GM19438 (cell line): Measurements from ENCODE around the gene ENPP4.
"Not testable (repeated sequence)": the region's sequence is repeated elsewhere in the genome, so short reads cannot be mapped to it uniquely, and the experiment has no call there.

ENCODE experiments used
- ATAC-seq: cut with Tn5 transposase; IDR thresholded peaks from one replicate; pipeline ENCODE4 v1.9.1; 2021; ENCODE audit warnings: low read depth; ENCODE audit not compliant: unreplicated experiment

ENPP4 gene, protein sequence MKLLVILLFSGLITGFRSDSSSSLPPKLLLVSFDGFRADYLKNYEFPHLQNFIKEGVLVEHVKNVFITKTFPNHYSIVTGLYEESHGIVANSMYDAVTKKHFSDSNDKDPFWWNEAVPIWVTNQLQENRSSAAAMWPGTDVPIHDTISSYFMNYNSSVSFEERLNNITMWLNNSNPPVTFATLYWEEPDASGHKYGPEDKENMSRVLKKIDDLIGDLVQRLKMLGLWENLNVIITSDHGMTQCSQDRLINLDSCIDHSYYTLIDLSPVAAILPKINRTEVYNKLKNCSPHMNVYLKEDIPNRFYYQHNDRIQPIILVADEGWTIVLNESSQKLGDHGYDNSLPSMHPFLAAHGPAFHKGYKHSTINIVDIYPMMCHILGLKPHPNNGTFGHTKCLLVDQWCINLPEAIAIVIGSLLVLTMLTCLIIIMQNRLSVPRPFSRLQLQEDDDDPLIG

DNA sequence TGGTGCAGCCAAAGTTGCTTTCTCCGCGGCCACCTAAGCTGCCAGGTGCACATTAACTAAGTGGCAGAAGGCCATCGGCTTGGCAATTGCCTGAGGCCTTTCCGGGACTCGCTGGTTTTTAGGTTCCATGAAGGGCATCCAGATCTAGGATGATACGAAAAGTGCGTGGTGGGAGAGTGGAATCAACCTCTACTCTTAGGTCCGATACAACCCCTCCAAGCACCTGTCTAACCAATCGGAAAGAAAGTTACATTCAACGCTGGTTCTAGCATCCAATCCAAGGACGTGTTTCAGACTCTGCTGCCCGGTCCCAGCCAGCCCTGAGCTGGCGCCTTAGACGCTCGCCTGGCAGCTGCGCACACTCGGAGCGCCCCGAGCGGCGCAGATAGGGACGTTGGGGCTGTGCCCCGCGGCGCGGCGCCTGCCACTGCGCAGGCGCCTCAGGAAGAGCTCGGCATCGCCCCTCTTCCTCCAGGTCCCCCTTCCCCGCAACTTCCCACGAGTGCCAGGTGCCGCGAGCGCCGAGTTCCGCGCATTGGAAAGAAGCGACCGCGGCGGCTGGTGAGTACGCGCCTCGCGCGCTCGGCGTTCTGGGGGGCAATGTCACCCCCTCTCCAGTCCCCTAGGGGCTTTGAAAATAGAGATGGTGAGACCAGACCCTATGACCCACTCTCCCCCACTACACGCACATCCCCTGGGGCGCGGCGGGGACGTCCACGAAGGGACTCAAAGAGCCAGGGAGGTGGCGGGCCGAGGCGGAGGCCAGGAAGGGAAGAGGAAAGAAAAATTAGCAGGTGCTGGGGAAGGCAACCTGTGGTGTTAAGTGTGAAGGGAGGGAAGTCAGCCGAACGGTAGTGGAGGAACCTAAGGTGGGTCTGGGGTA, at the start of gene ENPP4:
Gene ENPP4, plus strand, starts transcription at position 361 of the 883 bp plus-strand sequence. CDS start 9,595 bp downstream, outside the sequence.
- peak; percentile 97 for ATAC-seq

DNA sequence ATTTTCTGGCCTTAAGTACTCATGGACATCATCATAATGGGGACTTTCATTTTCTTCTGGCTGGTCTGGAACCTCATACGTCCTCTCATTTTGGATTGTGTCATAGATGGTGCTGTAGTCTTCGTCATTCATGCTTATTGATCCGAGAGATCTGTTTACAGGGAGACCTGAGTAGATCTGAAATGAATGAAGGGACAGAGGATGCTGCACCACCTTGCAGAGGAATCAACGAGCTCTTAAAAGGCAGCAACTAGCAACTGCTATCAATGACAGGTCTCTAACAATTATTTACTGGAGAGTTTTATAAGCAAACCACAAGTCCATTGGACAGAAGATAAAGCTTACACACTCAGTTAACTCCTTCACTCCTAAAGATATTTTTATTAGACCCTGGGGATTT, 49.7 kb upstream of the ENPP4 start:
- no peak for ATAC-seq

DNA sequence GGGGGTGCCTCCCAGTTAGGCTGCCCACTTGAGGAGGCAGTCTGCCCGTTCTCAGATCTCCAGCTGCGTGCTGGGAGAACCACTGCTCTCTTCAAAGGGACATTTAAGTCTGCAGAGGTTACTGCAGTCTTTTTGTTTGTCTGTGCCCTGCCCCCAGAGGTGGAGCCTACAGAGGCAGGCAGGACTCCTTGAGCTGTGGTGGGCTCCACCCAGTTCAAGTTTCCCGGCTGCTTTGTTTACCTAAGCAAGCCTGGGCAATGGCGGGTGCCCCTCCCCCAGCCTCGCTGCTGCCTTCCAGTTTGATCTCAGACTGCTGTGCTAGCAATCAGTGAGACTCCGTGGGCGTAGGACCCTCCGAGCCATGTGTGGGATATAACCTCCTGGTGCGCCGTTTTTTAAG, 44.1 kb upstream of the ENPP4 start:
- ATAC-seq, result not testable (repeated sequence)

DNA sequence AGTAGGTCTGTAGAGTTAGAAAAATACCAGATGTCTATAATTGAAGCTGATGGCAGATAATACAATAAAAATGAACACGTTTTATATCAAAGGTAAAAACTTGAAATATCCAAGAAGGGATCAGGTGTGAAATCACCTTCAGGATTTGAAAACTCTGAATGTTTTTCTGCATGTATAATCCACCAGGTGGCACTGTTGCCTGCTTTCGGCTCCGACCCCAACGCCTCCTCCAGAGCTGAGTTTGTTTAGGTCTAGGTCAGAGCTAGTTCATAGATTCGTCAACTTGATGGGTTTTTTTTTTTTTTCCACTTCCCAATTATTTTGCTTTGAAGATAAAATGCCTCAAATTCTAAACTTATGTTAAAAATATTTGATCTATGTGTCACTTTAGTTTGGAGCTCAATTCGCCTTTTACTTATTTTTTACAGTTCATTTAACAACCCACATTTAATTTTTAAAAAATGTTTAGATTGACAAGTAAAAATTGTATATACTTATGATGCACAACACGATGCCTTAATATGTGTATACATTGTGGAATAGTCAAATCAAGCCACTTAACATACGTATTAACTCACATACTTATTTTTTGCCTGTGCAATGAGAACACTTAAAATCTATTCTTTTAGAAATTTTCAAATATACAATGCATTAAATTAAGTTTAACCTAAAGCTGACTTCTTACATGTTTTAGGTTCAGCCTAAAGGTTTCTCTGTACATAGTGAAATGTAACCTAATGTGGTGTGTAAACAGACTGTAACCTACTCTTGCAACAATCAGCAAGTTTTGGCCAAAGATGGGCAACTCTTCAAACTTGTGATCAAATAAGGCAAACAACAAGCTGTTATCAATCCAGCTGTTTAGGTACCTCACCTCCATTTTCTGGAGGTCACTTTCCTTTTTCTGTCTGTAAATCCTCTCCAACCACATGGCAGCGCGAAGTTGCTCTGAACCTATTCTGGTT, 39.4 kb upstream of the ENPP4 start:
- no peak for ATAC-seq

DNA sequence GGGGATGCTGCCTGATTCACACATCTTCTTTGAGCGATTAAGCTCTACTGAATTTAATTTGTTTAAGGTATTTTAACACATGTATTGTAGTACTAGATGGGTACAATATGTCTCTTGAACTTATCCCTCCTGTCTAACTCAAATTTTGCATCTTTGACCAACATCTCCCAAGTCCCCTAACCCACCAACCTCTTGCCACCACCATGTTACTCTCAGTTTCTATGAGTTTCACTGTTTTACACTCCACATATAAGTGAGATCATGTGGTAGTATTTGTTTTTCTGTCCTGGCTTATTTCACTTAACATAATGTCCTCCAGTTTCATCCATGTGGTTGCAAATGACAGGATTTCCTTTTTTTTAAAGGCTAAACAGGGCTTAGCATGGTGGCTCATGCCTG, 38.7 kb upstream of the ENPP4 start:
- no peak for ATAC-seq

DNA sequence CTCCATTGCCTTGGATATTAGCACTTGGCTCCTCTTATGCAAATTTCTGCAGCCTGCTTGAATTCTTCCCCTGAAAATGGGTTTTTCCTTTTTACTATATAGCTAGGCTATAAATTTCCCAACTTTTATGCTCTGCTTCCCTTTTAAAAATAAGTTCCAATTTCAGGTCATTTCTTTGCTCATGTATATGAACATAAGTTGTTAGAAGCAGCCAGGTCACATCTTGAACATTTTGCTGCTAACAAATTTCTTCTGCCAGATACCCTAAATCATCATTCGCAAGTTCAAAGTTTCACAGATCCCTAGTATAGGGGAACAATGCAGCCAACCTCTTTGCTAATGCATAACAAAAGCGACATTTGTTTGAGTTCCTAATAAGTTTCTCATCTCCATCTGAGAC, 34.5 kb upstream of the ENPP4 start:
- no peak for ATAC-seq

DNA sequence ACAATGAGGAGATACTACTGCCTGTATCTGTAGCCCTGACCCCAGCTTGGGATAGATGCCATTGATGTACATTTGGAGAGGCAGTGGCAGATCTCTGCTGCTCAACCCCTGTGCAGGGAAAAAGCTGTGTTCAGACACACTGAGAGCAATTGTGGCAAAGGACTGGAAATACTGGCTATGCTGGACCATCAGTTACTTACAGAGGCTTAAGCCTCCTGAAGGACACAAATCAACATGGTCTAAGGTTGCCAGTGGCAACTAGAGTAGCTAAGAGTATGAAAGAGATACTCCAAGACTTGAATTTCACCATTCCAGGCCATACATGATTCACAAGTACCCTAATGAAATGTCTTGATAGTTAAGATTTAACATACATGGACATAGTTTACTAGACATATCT, 32.4 kb upstream of the ENPP4 start:
- no peak for ATAC-seq

DNA sequence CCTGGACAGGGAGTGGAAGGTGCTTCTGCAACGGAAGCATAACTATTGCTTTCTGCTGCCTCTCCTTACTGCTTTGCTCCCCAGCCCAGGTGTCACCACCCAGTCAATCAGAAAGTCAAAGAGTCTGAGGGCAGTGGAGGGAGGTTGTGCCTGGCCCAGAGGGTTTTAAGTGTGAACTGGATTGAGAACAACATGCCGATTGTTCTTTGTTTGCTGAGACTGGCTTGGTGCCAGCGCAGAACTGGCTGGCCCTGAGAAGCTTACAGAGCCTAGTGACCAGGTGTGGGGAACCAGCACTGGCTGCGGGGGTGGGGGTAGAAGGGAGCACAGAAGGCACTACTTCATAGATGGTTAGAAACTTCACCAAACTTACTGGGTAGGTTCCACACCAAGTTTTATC, 31.1 kb upstream of the ENPP4 start:
- no peak for ATAC-seq

DNA sequence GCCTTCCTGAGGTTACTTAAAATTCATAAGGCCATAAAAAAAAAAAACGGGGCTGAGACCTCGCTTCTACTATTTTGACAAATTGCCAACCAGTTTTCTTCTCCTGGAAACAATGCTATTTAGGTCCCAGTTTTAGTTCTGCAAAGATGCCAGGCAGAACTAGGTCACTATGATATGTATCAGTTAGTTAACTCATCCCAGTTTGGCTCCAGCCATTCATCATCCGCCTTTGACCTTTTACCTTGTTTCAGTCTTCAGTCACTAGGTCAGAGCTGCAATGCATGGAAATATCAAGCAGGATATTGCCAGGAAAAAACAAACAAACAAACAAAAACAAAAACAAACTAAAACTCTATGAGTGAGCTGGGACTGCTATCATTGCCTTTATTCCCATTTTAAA, 29.8 kb upstream of the ENPP4 start:
- ATAC-seq, result no peak

DNA sequence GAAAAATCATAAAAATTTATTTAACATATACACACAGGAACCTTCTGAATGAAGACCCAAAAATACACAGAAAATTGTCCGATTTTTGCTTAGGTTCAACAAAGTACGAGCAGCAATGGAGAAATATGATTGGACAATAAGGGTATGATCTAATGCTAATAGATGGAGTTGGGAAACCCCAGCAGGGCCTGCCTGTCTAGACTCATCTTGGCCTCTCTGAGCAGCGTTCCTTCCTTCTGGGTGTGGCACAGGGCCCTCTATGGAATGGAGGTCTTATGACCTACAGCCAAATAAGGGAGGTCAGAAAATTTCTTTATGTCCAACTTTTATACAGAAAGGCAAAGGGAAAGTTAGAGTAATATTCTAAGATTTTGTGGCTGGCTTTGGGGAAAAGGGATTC, 27.7 kb upstream of the ENPP4 start:
- no peak for ATAC-seq

DNA sequence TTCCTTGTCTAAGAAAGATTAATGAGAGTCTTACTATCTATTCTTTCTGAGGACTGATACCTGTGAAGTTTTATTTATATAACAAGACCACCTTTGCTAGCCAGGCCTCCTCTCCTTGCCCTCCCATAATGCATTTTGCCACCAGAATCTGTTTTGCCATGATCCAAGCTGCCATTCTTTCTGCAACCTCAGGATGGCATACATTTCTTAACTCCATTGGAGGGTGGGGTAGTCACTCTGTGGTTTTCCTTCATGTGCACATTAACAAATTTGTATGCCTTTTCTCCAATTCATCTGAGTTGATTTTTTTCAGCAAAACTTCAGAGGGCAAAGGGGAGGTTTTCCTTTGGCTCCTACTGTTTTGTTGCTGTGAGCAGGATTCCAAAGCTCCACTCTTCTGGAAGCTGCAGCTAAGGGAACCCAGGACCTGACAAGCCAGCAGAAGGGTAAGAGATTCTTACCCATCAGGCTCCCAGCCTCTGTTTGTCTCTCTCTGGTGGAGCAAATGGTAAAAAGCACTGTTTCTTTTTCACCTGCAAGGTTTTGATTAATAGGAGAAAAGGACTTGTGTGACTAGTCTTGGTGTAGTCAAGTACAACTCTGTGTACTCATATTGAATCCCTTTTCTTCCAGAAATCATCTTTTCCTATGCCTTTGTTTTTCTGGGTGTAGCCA, 26.2 kb upstream of the ENPP4 start:
- ATAC-seq, result no peak

DNA sequence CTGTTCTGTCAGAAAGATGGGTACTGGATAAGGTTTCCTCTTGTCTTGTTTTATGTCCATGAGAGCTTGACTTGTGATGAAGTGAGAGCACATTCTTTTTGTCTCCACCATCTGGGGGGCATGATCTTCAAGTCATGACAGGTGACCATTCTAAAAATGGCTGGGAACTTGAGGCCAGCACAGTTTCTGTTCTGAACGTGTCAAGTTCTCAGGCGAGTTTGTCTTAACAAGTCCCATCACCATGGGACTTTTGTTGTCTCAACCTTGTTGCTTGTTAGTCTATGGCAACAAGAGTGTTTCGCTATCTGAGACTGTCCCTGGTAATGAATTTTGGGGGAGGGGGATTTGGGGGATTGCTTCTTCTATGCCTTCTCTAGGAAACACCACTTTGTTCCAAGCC, 25.6 kb upstream of the ENPP4 start:
- no peak for ATAC-seq

DNA sequence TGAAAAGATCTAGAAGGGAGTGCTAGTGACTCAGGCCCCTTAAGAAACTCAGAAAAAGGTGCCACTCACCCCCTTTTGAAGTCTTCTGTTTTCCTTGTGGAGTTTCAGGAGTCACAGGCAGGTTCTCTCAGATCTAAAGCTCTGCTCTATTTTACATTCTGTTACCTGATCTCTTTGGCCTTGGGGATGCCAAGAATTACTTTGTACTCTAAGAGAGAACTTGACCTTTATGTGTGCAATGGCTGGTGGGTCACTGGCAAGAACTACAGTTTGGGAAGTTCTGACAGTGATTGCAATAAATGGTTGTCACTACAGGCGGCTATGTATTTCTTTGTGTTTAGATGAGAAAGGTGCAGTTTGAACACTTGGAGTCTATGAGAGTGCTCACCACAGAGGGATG, 24.2 kb upstream of the ENPP4 start:
- no peak for ATAC-seq

DNA sequence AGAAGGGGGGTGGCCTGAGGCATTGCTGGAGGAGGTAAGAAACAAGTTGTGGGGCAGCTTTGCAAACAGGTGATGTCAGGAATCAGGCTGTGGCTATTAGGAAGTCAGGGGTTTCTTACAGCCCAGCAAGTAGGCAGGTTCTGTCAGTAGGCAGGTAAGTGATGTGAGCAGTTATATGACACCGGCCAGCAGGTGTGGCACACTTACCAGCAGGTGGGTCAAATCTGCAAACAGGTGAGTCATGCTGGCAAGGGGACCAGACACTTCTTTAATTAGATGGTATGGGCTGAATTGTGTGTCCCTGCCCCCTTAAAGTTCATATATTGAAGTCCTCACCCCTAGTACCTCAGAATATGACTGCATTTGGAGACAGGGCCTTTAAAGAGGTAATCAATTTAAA, 16.4 kb upstream of the ENPP4 start:
- ATAC-seq, result no peak

DNA sequence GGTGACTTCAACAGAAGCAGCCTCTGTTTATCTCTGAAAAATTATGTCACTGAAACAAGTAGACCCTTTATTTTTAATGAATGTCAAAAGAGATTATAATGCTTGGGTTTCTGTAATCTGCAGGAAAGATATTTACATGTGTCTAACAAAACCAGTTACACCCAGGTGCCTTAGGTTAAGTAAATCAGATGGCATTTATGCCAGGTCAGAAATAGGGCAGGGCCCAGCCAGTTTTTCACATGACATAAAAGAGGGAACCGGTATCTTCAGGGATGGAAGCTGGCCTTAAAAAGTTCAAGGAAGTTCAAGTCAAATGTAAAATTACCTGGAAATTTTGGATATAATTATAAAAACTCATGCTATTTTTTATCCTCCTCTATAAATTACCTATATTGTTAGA, 14.2 kb upstream of the ENPP4 start:
- no peak for ATAC-seq

DNA sequence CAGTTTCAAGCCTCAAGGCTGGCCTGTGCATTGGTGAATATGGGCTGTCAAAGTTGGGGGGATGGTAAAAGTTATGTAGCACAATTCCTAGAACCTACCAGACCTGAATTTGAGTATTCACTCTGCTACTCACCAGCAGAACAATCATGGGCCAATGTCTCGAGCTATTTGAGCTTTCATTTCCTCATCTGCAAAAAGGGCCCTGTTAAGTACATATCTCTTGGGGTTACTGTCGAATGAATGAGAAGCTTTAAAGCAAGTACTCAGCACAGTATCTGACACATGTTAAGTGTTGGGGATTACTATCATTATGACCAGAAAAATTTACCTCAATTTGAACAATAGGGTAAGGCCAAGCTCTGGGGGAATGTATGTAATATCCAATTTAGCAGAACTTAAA, 13.5 kb upstream of the ENPP4 start:
- no peak for ATAC-seq

DNA sequence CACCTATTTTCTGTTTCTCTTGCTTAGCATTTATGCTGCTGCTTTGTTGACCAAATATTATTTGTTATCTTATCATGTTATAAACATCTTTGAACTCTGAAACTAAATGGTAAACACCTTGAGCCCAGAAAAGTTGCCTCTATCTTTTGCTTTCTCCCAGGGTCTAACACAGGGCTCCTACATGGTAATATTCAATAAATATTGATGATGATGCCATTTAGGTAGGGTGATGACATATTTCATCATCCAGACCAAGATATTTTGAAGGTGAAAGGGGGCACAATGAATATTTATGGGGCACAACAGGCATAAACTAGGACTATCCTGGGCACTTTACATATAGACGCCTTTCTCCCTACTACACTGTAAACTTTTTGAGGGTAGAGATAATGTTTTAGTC, 11.6 kb upstream of the ENPP4 start:
- ATAC-seq, result no peak

DNA sequence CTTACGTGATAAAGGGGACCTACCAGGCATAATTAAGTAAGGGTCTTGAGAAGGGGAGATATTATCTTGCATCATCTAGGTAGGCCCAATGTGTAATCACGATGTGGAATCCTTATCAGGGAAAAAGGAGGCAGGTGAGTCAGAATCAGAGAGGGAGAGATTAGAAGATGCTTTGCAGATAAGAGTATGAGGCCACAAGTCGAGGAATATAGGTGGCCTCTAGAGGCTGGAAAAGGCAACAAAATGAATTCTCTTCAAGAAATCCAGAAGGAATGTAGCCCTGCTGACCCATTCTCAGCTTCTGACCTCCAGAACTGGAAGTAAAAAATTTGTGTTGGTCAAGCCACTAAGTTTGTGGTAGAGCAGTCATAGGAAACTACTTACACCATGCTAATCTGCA, 11.0 kb upstream of the ENPP4 start:
- no peak for ATAC-seq

DNA sequence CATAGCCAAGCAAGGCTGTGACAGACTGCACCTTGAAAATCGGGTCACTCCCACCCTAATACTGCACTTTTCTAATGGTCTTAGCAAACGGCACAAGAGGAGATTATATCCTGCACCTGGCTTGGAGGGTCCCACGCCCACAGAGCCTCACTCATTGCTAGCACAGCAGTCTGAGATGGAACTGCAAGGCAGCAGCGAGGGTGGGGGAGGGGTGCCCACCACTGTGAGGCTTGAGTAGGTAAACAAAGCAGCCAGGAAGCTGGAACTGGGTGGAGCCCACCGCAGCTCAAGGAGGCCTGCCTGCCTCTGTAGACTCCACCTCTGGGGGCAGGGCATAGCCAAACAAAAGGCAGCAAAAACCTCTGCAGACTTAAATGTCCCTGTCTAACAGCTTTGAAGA, 10.1 kb upstream of the ENPP4 start:
- ATAC-seq, result not testable (repeated sequence)

DNA sequence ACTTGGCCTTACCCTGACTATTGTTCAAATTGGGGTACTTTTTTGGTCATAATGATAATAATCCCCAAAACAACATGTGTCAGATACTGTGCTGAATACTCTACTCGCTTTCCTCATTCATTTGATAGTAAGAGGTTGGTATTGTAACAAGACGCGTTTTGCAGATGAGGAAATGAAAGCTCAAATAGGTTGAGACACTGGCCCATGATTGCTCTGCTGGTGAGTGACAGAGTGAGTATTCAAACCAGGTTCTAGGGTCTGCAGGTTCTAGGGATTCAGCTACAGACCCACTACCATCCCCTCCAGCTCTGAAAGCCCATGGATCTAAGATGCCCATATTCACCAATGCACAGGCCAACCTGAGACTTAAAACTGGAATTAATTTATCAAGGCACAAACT, 1.3 kb upstream of the ENPP4 start:
- ATAC-seq, result no peak
